Cardiac fibroblast (primary cell): ENCODE results near the gene DNAJC4.
A peak's percentile ranks its signal among the peaks of the same experiment; 100 is the strongest.
"Not testable (repeated sequence)": the region's sequence is repeated elsewhere in the genome, so short reads cannot be mapped to it uniquely, and the experiment has no call there.

Source experiments
- DNase-seq, 2 donors: peaks; one replicate each; pipeline versions ENCODE4 v3.0.0 to v3.0.0-alpha.2; 2010; ENCODE audit warnings: low read depth in 2 of 2
- H3K4me3 ChIP-seq, 2 donors: replicated peaks in 1 of 2; 1 replicate in 1 of 2; 2 replicates in 1 of 2; pipeline ENCODE4 v1.5.1; 2011; ENCODE audit warnings: low read depth in 2 of 2, low read length in 2 of 2, mild to moderate bottlenecking in 2 of 2, moderate library complexity in 1 of 2
- CTCF ChIP-seq: IDR thresholded peaks from one replicate; pipeline ENCODE4 v1.5.1; 2011; ENCODE audit warnings: low read depth, mild to moderate bottlenecking, low read length, inconsistent platforms

The DNAJC4 gene

GRCh38 chr11:64244966-64245365 is 14.6 kb downstream of the DNAJC4 start:
- H3K4me3 ChIP-seq, result peak overlapping the region; percentile 78 to 90
- DNase-seq, result no peak
- no peak for TF ChIP-seq CTCF

- TF ChIP-seq CTCF, result no peak
- H3K4me3 ChIP-seq, result peak overlapping the region; percentile 78 to 90
- no peak for DNase-seq
These were observed 15.1 kb downstream of the DNAJC4 start for GRCh38 chr11:64245401-64245796.

- H3K4me3 ChIP-seq, result peak overlapping the region; percentile 78 to 90
- peak; percentile 84 to 93 for DNase-seq
- no peak for TF ChIP-seq CTCF
These were observed 15.7 kb downstream of the DNAJC4 start for GRCh38 chr11:64245797-64246620.

- DNase-seq, result not testable (repeated sequence)
- peak overlapping the region in 1 of 2 donors; percentile 78 for H3K4me3 ChIP-seq
These were observed 16.2 kb downstream of the DNAJC4 start for GRCh38 chr11:64246621-64246870.

- DNase-seq, result peak; percentile 84 to 90
- H3K4me3 ChIP-seq, result peak within 1 kb of the TSS; percentile 78 to 90
- no peak for TF ChIP-seq CTCF
These were observed 16.8 kb downstream of the DNAJC4 start, which contains the start of gene PPP1R14B for GRCh38 chr11:64246871-64247728. Gene PPP1R14B, minus strand, starts transcription at chr11:64246943. Its CDS starts 270 bp downstream, at chr11:64246673.

- no peak for DNase-seq
- no peak for TF ChIP-seq CTCF
- peak overlapping the region; percentile 67 to 71 for H3K4me3 ChIP-seq
These were observed 17.6 kb downstream of the DNAJC4 start for GRCh38 chr11:64247729-64248531.
